Activated naive CD4-positive, alpha-beta T cell treated with anti-CD3 and anti-CD28 coated beads, Interleukin-2, amount 10 ng/mL, durations not matched to agents 5 hours and 36 hours (primary cell): ENCODE measurements around the gene MYEOV. TPM values are rescaled to one million over a fixed set of nuclear protein-coding genes. Genes with fewer than 3 reads are reported as not detected.

Source experiments
- total RNA-seq, 2 experiments: library from RNA; stranded (reverse); gene quantifications; one replicate each; pipeline ENCODE4 v1.2.3, GENCODE V29; 2021

The MYEOV gene
- total RNA-seq = not detected

GRCh38 chr11:69293819-69294505 is at the start of gene MYEOV:
MYEOV (plus strand) TSS chr11:69294155; CDS start chr11:69295355, 1,200 bp downstream.

Other genes starting within 250 kb of the MYEOV start
- 10 to 100 TPM; 23.7 to 24.5 TPM for gene TPCN2, start 245.2 kb upstream of the MYEOV start, total RNA-seq
- gene SMIM38, start 138.2 kb upstream of the MYEOV start, total RNA-seq = under 1 TPM in 1 of 2 experiments, not detected in 1; 0.07 TPM
- not detected for gene LINC01488, start 187.5 kb downstream of the MYEOV start, total RNA-seq